Retina (tissue), 1 donor: Measurements from ENCODE around the gene SRRD.
"Not testable (repeated sequence)": the region's sequence is repeated elsewhere in the genome, so short reads cannot be mapped to it uniquely, and the experiment has no call there.

Experiments
- DNase-seq: peaks from one replicate; pipeline ENCODE4 v3.0.0-alpha.2; 2016

SRRD gene, protein sequence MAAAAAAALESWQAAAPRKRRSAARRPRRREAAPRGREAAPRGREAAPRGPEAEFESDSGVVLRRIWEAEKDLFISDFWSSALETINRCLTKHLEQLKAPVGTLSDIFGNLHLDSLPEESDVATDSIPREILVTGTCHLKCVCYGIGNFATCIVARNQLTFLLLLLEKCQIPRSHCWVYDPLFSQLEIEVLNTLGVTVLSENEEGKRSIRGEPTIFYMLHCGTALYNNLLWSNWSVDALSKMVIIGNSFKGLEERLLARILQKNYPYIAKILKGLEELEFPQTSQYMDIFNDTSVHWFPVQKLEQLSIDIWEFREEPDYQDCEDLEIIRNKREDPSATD

GRCh38 chr22:26483439-26484359 is at the start of gene SRRD, which contains the start of gene HPS4:
TSS of gene SRRD (plus strand) at chr22:26483877. CDS start at chr22:26483891, 14 bp downstream.
TSS of gene HPS4 (minus strand) at chr22:26483783. CDS start at chr22:26481762, 2,021 bp downstream.
- peak; percentile 97 for DNase-seq

GRCh38 chr22:26435327-26436093 is 48.2 kb upstream of the SRRD start:
- DNase-seq: no peak

DNA sequence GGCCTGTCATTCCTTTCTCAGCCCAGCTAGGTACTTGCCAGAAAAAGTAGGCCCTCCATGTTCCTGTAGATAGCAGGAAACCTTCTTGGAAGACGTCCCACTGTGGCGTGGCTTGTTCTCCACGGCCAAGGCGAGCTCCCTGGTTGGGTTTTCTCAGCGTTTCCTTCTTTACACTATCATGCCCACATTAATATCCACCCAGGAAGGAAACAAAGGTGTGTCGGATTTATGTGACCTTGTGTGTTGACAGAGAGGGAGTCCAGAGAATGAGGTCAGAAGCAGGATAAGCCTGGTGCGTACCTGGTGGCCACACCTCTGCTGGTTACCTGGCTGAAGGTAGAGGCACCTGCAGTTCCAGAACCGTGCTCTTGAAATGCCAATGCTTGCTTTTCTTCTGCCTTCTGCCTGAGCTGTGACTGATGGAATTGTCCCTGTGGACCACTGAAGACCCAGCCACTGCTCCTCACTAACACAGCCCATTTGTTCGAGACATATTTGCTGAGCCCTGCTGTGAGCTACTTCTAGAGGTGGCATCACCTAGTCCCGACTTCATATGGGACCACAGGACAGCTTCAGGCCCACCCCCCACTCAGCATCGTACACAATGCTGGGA is 46.7 kb upstream of the SRRD start:
- no peak for DNase-seq

DNA sequence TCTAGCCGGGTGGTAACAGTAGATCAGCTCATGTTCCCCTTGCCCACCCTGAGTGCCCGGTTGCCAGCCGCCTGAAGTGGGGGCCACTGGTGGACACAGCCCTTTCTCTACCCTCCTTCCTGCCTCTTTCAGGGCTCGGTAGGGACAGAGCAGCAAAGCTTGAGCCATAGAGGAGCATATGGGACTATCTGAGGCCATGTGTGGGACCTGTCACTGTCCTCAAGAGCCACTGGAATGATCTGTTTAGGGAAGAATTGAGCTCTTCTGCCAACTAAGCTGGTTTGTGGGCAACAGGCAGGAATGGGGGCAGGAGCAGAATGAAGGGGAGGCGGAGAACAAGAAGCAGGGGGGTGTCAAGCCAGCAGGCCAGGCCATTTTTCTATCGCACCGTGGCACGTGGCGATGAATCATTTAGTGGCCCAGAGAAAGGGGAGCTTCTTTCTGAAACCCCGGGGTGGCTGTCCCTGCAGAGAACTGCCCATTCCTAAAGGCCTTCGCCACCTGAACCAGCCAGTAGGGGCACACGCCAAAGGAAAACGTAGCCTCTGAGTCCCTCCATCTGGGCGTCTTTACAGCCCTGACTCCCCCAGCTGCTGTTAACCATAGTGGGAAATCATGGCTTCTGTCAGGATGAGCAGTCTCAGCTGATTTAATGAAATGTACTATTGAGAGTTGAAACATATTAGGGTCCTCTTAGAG is 45.8 kb upstream of the SRRD start:
- no peak for DNase-seq

- DNase-seq: not testable (repeated sequence)
Measured at GRCh38 chr22:26438776-26439175, 44.9 kb upstream of the SRRD start.

- DNase-seq: no peak
Measured at GRCh38 chr22:26439559-26439958, 44.1 kb upstream of the SRRD start.

DNA sequence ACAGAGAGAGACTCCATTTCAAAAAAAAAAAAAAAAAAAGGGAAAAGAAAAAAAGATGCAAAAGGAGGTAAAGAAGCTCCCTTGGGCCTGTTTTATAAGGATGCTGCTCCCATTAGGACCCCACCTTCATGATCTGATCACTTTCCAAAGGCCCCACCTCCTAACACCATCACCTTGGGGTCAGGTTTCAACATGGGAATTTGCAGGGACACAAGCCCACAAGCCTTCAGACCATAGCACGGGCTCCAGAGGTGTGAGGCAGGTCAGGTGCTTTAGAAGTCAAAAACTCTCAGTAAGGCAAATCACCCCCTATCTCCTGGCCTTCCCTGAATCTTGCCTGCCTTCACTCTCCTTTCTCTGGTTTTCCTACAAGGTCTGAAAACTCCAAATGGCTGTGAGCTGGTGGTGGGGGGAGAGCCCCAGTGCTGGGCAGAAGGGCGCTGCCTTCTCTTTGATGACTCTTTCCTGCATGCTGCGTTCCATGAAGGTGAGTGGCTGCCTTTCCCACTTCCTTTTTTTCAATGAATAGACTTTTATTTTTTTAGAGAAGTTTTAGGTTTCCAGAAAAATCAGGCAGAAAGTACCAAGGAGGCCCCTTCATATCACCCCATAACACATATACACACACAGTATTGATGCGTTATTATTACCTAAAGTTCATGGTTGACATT is 41.5 kb upstream of the SRRD start:
- DNase-seq: no peak

- peak; percentile 54 for DNase-seq
Measured at GRCh38 chr22:26443901-26444690, 39.6 kb upstream of the SRRD start.

DNA sequence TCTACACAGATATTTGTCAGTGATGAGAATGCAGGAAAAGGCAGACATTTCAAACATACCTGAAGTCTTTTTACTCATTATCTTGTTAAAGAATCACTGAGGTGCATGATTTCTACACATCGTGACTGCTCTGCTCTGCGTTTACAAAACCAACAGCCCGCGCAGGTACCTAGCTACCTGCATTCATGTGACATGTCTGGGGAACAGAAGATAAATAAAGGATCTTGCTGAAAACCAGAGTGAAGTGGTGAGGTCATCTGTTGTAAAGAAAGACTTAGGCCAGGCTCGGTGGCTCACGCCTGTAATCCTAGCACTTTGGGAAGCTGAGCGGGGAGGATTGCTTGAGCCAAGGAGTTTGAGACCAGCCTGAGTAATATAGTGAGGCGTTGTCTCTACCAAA is 38.9 kb upstream of the SRRD start:
- DNase-seq: no peak

- DNase-seq: no peak
Measured at GRCh38 chr22:26445577-26446275, 38.0 kb upstream of the SRRD start.

DNA sequence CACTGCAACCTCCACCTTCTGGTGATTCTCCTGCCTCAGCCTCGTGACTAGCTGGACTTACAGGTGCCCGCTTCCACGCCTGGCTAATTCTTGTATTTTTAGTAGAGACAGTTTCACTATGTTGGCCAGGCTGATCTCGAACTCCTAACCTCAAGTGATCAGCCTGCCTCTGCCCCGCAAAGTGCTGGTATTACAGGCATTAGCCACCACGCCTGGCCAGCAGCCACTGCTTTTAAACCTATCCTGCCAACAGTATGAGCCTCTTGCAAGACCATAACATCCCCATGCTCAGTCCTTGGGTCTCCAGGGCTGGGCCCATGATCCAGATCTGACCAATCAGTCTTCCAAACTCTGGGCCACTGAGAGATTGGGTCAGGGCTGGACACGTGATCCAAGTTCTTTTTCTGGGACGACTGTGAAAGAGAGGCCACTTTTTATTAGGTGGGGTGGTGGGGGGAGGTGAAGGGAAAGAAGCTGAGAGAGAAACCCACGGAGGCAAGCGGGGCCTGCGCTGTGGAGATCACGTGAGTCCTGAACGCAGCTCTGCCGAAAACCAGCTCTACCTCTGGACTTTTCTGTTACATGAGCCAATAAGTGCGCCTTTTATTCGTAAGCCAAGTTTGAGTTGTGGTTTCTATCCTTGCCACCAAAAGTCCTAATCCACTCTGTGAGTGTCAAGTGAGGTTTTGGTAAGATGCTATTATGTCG is 36.7 kb upstream of the SRRD start:
- DNase-seq: no peak

GRCh38 chr22:26447584-26448329 is 35.9 kb upstream of the SRRD start:
- no peak for DNase-seq

- DNase-seq: no peak
Measured at GRCh38 chr22:26448334-26448733, 35.3 kb upstream of the SRRD start.

DNA sequence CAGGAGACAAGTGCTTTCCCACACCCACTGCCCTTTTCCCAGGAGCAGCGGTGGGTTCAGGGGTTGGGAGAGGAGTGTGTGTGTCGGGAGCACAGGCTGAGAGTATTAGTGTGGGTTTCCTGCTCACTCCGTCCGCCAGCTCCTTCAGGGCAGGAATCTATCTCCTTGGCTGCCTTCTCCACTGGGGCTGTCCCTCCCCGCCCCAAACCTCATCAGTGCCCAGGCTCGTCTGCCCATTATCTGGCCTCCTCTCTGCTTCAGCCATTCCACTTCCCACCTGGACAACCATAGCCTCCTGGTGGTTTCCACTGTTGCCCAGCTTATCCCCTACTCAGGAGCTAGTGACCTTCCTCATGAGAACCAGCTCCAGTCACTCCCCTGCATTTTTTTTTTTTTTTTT is 34.7 kb upstream of the SRRD start:
- no peak for DNase-seq

DNA sequence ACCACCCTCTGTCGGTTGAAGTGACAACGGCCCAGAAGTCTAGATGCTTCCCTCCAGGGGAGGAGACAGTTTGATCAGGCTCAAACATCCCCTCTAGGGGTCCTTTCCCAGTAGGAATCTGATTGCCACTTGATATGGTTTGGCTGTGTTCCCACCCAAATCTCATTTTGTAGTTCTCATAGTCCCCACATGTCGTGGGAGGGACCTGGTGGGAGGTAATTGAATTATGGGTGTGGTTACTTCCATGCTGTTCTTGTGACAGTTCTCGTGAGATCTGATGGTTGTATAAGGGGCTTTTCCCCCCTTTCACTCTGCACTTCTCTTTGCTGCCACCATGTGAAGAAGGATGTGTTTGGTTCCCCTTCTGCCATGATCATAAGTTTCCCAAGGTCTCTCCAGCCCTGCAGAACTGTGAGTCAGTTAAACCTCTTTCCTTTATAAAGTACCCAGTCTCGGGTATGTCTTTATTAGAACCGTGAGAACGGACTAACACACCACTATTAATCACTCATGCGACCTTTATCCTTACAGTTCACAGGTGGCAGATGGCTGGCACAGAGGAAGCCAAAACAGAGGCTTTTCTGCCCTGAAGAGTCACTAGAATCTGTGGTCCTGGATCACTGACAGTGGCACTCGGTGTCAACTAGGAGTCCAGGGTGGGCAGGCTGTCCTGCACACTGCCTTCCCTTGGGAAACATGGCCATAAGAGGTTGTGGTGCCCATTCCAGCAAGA is 33.1 kb upstream of the SRRD start:
- DNase-seq: no peak

GRCh38 chr22:26452236-26453016 is 31.3 kb upstream of the SRRD start:
- no peak for DNase-seq

GRCh38 chr22:26453216-26453615 is 30.5 kb upstream of the SRRD start:
- no peak for DNase-seq
